ENCODE data around the gene KLF5.
"Not testable (repeated sequence)": the region's sequence is repeated elsewhere in the genome, so short reads cannot be mapped to it uniquely, and the experiment has no call there.

Gene KLF5

DNA sequence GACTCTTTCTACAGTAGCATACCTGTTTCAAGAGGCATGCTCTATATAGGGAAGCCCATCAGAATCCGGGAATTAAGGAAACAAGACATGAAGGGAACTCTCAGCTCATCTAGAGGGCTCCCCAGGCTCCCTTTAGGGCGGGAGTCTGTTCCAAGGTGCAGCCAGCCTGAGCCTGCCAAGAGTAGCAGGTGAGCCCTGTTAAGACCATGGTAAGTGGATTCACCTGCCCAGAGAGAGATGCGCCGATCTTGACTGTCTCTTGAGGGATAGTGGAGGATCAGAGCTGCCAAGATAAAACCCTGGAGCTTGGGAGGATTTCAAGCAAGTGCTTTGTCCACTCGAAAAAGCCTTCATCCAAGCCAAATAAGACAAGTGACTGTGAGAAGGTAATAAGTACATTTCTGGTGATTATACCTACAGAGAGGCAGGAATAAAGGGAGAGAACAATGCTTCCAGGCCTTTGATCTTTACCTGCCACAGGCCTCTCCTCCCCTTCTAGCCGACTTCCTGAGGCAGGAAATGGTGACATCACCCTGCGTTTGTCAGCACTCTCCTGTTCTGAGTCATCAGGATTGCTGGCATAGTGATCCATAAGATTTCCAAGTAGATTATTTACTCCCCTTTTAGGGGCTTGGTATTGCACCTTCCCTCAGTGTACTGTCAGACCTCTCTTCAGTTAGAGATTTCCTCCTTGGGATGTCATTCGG lies 31.5 kb downstream of the KLF5 start:
- no peak for DNase-seq

- DNase-seq = no peak
These were observed 32.0 kb downstream of the KLF5 start for GRCh38 chr13:73090823-73091187.

GRCh38 chr13:73092829-73093228 lies 34.0 kb downstream of the KLF5 start:
- DNase-seq = no peak

DNA sequence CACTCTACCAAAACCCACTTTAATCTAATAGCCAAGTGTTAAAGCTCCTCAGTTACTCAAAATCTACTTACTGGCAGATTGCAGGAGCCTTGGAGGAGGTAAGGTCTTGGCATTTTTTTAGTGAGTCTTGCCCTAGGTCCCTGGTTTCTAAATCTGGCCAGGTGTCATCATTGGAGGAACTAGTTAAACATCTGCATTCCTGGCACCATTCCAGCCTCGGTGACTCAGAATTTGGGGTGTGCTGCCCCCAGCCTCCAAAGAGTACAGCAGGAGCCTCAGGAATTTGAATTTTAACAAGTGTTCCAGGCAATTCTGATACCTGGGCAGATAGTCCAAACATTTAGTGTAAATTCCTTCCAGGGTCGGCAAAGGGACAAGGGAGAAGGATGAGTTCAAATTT lies 37.4 kb downstream of the KLF5 start:
- no peak for DNase-seq

DNA sequence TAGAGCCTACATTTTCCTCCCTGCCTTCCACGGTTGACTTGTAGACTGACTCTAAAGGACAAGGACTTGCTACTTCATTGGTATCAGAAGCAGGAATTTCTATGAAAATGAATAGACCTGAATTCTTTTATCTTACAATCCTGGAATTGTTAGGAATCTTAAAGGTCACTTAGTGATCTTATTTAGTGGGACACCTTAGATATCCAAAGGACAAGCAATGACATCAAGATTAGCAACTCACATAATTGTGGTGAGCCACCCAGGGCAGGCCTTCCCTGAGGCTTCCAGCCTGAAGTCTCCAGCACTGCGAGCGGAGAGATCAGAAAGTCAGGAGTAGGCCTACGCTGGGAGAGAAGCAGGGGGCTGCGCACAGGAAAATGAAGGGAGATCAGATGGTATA lies 37.8 kb downstream of the KLF5 start:
- no peak for DNase-seq

DNA sequence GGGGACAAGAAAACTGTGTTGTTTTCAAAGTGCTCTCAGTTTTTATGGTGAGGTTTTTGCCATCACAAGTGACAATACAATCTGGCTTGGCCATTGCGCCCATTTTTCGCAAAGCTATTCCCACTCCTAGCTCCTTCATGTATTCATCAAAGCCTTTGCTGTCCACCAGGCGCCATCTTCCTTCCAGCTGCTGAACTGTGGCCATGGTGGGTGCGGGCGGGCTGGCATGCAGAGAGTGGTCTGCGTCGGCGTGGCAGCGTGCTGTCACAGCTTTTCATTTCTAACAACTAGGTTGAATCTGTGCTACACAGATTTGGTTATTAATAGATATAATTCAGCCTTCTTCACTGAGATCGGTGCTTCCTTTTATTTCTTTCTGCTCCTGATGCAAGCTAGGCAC lies 42.0 kb downstream of the KLF5 start:
- DNase-seq = not testable (repeated sequence)

DNA sequence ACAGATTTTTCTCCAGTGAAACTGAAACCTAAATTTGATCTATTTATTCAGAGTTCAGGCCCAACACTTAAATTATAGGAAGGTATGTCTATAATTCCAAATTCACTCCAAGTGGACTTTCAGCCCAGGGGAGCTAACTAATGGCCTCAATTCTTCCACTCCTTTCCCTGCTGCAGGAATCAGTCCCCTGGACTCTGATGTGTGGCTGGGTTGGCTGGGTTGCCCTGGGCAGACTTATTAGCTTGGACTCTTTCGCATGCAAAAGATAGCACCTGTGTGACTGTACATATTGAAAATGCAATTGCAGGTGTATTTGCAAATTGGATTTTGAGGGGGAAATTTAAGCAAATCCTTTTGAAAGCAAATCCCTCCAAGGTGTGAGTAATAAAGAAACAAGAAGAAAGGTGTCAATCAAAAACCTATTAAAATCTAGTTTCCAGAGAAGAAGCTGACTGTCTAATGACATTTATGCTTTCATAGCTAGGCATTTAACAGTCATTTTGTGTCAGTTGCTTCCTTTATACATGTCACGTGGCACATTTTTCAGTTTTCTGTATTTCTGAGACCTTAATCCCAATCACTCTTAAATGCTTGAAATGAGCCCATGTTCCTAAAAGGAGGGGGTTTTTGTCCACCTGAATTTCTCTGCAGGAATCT lies 42.7 kb downstream of the KLF5 start:
- no peak for DNase-seq

- DNase-seq = no peak
These were observed 44.4 kb downstream of the KLF5 start for GRCh38 chr13:73103238-73103637.

DNA sequence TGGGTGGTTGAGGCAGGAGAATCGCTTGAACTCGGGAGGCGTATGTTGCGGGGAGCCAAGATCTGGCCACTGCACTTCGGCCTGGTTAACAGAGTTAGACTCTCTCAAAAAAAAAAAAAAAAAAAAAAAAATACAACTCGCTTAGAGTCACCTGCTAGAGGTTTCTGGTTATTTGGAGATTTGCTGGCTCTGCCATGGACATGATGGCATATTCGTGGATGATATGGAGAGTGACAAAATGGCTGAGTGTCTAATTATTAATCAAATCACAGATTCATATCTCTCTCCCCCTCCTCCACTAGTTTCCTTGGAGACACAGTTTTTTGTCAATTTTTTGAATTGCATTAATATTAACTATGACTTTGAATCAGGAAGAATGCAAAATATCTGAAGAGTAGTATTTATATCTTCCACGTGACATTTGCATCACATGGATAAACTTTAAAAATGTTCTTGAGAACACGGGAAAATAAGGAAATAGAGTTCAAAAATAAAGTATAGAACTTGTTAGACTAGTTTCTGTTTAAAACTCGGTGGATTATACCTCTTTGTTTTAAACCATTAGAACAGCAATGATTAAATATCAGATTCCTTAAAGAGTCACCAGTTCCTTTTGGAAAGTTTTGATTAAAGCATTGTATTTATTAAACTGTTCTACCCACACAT lies 47.8 kb downstream of the KLF5 start:
- DNase-seq = no peak

DNA sequence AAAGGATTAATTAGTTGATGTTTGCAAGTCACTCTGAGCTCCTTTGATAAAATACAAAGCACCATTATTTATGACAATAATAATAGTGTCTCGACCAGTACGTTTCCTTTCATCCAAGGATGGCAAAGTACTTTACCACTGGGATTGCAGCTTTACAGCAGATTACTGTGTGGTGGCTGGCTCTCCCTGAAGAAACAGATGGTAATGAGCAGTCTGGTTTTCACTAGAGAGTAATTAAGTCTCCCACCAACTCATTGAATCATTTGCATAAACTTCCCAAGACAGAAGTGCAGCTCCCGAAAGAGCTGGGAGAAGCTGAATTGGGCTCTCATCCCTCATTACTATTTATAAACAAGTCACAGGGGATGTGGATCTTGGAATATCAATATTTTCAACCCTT lies 48.7 kb downstream of the KLF5 start:
- no peak for DNase-seq

DNA sequence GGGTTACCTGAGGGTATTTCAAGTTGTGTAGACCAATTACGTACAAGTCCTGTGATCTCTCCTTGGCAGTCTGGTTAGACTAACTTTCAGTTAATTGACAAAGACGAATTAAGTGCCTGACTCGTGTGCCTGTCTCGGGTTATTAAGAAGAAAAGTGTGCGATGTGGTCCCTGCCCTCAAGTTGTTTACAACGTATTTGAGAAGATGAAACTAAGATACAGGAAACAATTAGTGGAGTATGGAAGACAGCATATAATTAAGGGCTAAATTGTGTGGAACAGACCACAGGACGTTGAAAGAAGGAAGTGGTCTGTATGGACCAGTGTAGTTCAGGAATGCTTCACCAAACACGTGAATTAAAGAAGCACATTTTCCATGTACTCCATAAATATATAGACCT lies 49.2 kb downstream of the KLF5 start:
- no peak for DNase-seq

- DNase-seq = no peak
These were observed 50.6 kb downstream of the KLF5 start for GRCh38 chr13:73109288-73109899.

DNA sequence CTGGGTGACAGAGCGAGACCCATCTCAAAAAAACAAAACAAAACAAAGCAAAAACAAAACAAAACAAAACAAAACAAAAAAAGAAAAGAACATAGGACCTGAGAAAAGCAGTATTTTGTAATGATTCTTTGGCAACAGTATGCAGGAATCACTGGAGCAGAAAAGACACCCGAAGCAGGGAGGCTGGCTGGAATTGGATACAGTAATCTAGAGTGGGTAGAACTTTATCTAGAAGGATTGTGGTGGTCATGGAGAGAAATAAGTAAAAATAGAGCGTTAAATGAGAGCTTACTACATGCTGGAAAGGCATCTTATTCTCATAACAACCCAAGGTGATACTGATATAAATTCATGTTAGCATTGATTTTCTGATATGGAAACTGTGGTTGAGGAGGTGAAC lies 51.2 kb downstream of the KLF5 start:
- DNase-seq = no peak

DNA sequence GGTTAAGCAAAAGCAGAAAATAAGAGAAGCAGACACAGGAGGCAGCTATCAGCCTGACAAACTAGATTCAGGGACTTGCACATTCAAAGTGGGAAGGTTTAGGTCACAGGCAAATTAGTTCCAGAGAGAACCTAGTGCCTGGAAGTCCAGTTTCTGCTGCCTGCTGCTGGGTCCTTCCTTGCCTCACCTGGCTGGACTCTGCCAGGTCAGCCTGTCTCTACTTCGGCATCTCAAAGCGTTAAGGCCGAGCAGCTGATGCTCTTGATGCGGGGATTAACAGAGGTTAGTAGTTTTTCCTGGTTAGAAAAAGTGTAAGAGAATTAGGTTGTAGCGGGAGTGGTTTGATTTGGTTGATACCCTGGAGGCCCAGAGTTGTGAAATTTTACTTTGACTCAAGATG lies 52.0 kb downstream of the KLF5 start:
- no peak for DNase-seq

DNA sequence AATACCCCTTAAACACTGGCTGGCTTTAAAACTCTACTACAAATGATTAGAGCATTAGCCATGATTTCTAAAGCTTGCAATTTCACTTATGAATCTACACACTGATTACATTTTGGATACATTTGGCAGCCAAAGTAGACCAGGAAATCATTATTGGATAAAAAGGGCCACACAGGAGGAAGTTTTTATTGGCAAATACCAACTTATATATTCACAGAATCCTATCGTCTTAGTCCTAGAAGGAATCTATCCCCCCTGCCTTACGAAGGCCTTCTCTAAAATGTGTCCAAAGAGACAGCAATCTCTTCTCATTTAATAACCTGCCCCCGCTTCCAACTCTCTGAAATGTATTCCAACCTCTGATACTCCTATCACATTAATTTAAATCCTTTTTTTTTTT lies 52.5 kb downstream of the KLF5 start:
- DNase-seq = no peak

- DNase-seq = no peak
These were observed 60.8 kb downstream of the KLF5 start for GRCh38 chr13:73119612-73120011.
